IMR-90 (cell line): ENCODE data around the gene IFITM10. TPM values are rescaled to one million over a fixed set of nuclear protein-coding genes. Genes with fewer than 3 reads are reported as not detected.

Experiments
- ATAC-seq: fragments of 200-7000 bp; cut with Tn5 transposase; 2 replicates; pipeline ENCODE4 v1.9.1; 2020; ENCODE audit warnings: low read depth, mild to moderate bottlenecking, moderate library complexity
- BruUV-seq: library from RNA; stranded (reverse); fragments of 400-500 nt; replicated peaks from 2 replicates; lab custom pipeline; 2021; lab: Mats Ljungman, UMichigan
- CTCF ChIA-PET: fragments of 300-600 bp; formaldehyde crosslinking; extraction: SDS; loops from one replicate; lab custom pipeline; 2021; ENCODE audit warnings: antibody characterized with exemption; lab: Yijun Ruan, JAX
- POLR2A ChIA-PET: fragments of 300-600 bp; sonication (Branson Sonifier 250); formaldehyde crosslinking; loops from one replicate; lab custom pipeline; 2022; ENCODE audit warnings: antibody characterized with exemption; ENCODE audit not compliant: unreplicated experiment; lab: Charles Lee
- DNase-seq: peaks from one replicate; pipeline ENCODE4 v3.0.0; 2013
- H2AFZ ChIP-seq: replicated peaks from 2 replicates; pipeline ENCODE3; 2013; ENCODE audit warnings: low read length, mild to moderate bottlenecking; ENCODE audit not compliant: poor library complexity
- H2AK5ac ChIP-seq: 2 replicates; pipeline ENCODE4 v1.6.1; 2013; ENCODE audit warnings: low read depth, low read length, inconsistent platforms
- H2AK9ac ChIP-seq: replicated peaks from 2 replicates; pipeline ENCODE3; 2013; ENCODE audit warnings: mild to moderate bottlenecking, low read depth, low read length, moderate library complexity; ENCODE audit not compliant: poor library complexity
- H2BK120ac ChIP-seq: 2 replicates; pipeline ENCODE4 v1.6.1; 2013; ENCODE audit warnings: low read depth, low read length, inconsistent platforms
- H2BK15ac ChIP-seq: 3 replicates; pipeline ENCODE4 v1.6.1; 2013; ENCODE audit warnings: low read depth, low read length, inconsistent platforms
- H2BK20ac ChIP-seq: 2 replicates; pipeline ENCODE4 v1.6.1; 2013; ENCODE audit warnings: low read depth, mild to moderate bottlenecking, inconsistent platforms, low read length, moderate library complexity
- H2BK5ac ChIP-seq: 2 replicates; pipeline ENCODE4 v1.6.1; 2013; ENCODE audit warnings: mild to moderate bottlenecking, low read depth, low read length, inconsistent platforms; ENCODE audit not compliant: poor library complexity, severe bottlenecking
- H3K14ac ChIP-seq: replicated peaks from 2 replicates; pipeline ENCODE4 v1.6.1; 2013; ENCODE audit warnings: low read depth, low read length, inconsistent platforms
- H3K18ac ChIP-seq: 2 replicates; pipeline ENCODE4 v1.6.1; 2013; ENCODE audit warnings: low read depth, low read length, control low read depth
- H3K23ac ChIP-seq: 2 replicates; pipeline ENCODE4 v1.6.1; 2013; ENCODE audit warnings: low read depth, low read length, inconsistent platforms
- H3K27ac ChIP-seq: 2 replicates; pipeline ENCODE4 v1.5.1; 2013; ENCODE audit warnings: mild to moderate bottlenecking, control low read depth, low read length; ENCODE audit not compliant: insufficient read depth
- H3K27me3 ChIP-seq: 2 replicates; pipeline ENCODE4 v1.6.1; 2013; ENCODE audit warnings: low read length; ENCODE audit not compliant: control insufficient read depth, insufficient read depth
- H3K36me3 ChIP-seq: 2 replicates; pipeline ENCODE4 v1.6.1; 2013; ENCODE audit warnings: low read length, mixed read lengths; ENCODE audit not compliant: control insufficient read depth, insufficient read depth
- H3K4ac ChIP-seq: 2 replicates; pipeline ENCODE4 v1.6.1; 2013; ENCODE audit warnings: low read depth, low read length, inconsistent platforms
- H3K4me1 ChIP-seq: 2 replicates; pipeline ENCODE4 v1.6.1; 2013; ENCODE audit warnings: low read length, mixed read lengths; ENCODE audit not compliant: control insufficient read depth, insufficient read depth
- H3K4me2 ChIP-seq: 2 replicates; pipeline ENCODE4 v1.6.1; 2013; ENCODE audit warnings: low read depth, mild to moderate bottlenecking, control low read depth, low read length, moderate library complexity
- H3K4me3 ChIP-seq: 2 replicates; pipeline ENCODE4 v1.5.1; 2013; ENCODE audit warnings: low read depth, mild to moderate bottlenecking, control low read depth, low read length, moderate library complexity; ENCODE audit not compliant: insufficient read depth
- H3K56ac ChIP-seq: 2 replicates; pipeline ENCODE4 v1.6.1; 2013; ENCODE audit warnings: low read length, inconsistent platforms; ENCODE audit not compliant: insufficient read depth; ENCODE audit errors: extremely low read depth
- H3K79me1 ChIP-seq, 2 experiments: 2 replicates each; pipeline ENCODE4 v1.6.1; 2013; ENCODE audit warnings: low read length in 2 of 2, inconsistent platforms in 1 of 2, low read depth in 1 of 2
- H3K9ac ChIP-seq: 2 replicates; pipeline ENCODE4 v1.6.1; 2013; ENCODE audit warnings: low read depth, low read length, control low read depth
- H3K9me1 ChIP-seq: 2 replicates; pipeline ENCODE4 v1.6.1; 2013; ENCODE audit warnings: low read length, inconsistent platforms; ENCODE audit not compliant: insufficient read depth
- H3K9me3 ChIP-seq: 2 replicates; pipeline ENCODE4 v1.6.1; 2013; ENCODE audit warnings: low read length; ENCODE audit not compliant: control insufficient read depth, insufficient read depth
- H4K20me1 ChIP-seq: 2 replicates; pipeline ENCODE4 v1.6.1; 2013; ENCODE audit warnings: low read length, inconsistent platforms; ENCODE audit not compliant: insufficient read depth
- H4K5ac ChIP-seq: 2 replicates; pipeline ENCODE4 v1.6.1; 2013; ENCODE audit warnings: mild to moderate bottlenecking, low read depth, low read length, control low read depth
- H4K8ac ChIP-seq, 2 experiments: 2 replicates each; pipeline ENCODE4 v1.6.1; 2013; ENCODE audit warnings: low read depth in 2 of 2, low read length in 2 of 2, control low read depth in 1 of 2, inconsistent platforms in 1 of 2
- H4K91ac ChIP-seq: 2 replicates; pipeline ENCODE4 v1.6.1; 2013; ENCODE audit warnings: low read depth, low read length, inconsistent platforms; ENCODE audit not compliant: insufficient read depth
- BHLHE40 ChIP-seq: fragments of 150-350 bp; IDR thresholded peaks from 2 replicates; pipeline ENCODE4 v1.6.1; 2016; ENCODE audit warnings: mild to moderate bottlenecking, low read depth, low read length
- CEBPB ChIP-seq: IDR thresholded peaks from 2 replicates; pipeline ENCODE4 v1.6.1; 2012; ENCODE audit warnings: low read depth, low read length, improper control_type of control experiment
- CHD1 ChIP-seq: IDR thresholded peaks from 2 replicates; pipeline ENCODE4 v1.6.1; 2012; ENCODE audit warnings: low read depth, low read length, improper control_type of control experiment
- FOS ChIP-seq: fragments of 150-350 bp; IDR thresholded peaks from 2 replicates; pipeline ENCODE4 v1.6.1; 2016; ENCODE audit warnings: low read depth, low read length
- MAFK ChIP-seq: IDR thresholded peaks from 2 replicates; pipeline ENCODE4 v1.6.1; 2012; ENCODE audit warnings: low read depth, low read length, improper control_type of control experiment
- MAZ ChIP-seq: IDR thresholded peaks from 2 replicates; pipeline ENCODE4 v1.6.1; 2012; ENCODE audit warnings: low read depth, mild to moderate bottlenecking, low read length, improper control_type of control experiment, moderate library complexity, borderline replicate concordance
- MXI1 ChIP-seq: IDR thresholded peaks from 2 replicates; pipeline ENCODE4 v1.6.1; 2012; ENCODE audit warnings: low read depth, mild to moderate bottlenecking, low read length, moderate library complexity, borderline replicate concordance
- NFE2L2 ChIP-seq: fragments of 150-350 bp; IDR thresholded peaks from 2 replicates; pipeline ENCODE4 v1.6.1; 2016; ENCODE audit warnings: low read depth, mild to moderate bottlenecking, low read length
- POLR2A ChIP-seq: IDR thresholded peaks from 2 replicates; pipeline ENCODE4 v1.6.1; 2012; ENCODE audit warnings: mild to moderate bottlenecking, low read depth, low read length
- RCOR1 ChIP-seq: IDR thresholded peaks from 2 replicates; pipeline ENCODE4 v1.6.1; 2012; ENCODE audit warnings: mild to moderate bottlenecking, low read length, improper control_type of control experiment; ENCODE audit not compliant: insufficient replicate concordance
- RFX5 ChIP-seq: IDR thresholded peaks from 2 replicates; pipeline ENCODE4 v1.8.0; 2012; ENCODE audit warnings: low read depth, mild to moderate bottlenecking, low read length, moderate library complexity
- WGBS, 2 experiments: methylation state at CpG; one replicate each; pipeline versions ENCODE4 v1.1.5 to v1.1.7; 2013; ENCODE audit warnings: missing lambda C conversion rate in 2 of 2; ENCODE audit not compliant: insufficient read length in 1 of 2; ENCODE audit errors: extremely low coverage in 2 of 2; 5-methylcytosine and 5-hydroxymethylcytosine counted together
- dilution Hi-C: fragments of 300-500 bp; cut with HindIII; formaldehyde crosslinking; loops from one replicate; pipeline ENCODE4 v1.14.3; 2018; ENCODE audit warnings: low sequenced_read_pairs; ENCODE audit not compliant: unreplicated experiment
- in situ Hi-C: fragments of 300-500 bp; cut with MboI; formaldehyde crosslinking; loops from 3 replicates; pipeline ENCODE4 v1.14.3; 2019; ENCODE audit warnings: low sequenced_read_pairs, inconsistent platforms, mixed read lengths
- intact Hi-C: fragments of 100-400 bp; cut with micrococcal nuclease; formaldehyde crosslinking; loops from 2 replicates; pipeline ENCODE4 v1.10.0; 2022
- polyA plus RNA-seq, 3 experiments: library from polyadenylated mRNA; depleted of rRNA; stranded (reverse); fragments of >200 nt; gene quantifications; 2 replicates each; pipeline ENCODE4 v1.2.3, GENCODE V29; 2012; ENCODE audit warnings: low replicate concordance in 1 of 3
- total RNA-seq: library from RNA; depleted of rRNA; stranded (reverse); fragments of >200 nt; gene quantifications from 2 replicates; pipeline ENCODE4 v1.2.3, GENCODE V29; 2012
- TF ChIP-seq, protein P1 (sequence below): fragments of 150-350 bp; IDR thresholded peaks from 2 replicates; pipeline ENCODE4 v1.6.1; 2017; ENCODE audit warnings: mild to moderate bottlenecking, antibody characterized with exemption, low read length, low read depth

IFITM10 gene
- total and polyA plus RNA-seq, 2 of the 4 experiments (the other 2 are of a cell fraction) = 0.15 to 0.18 TPM

DNA sequence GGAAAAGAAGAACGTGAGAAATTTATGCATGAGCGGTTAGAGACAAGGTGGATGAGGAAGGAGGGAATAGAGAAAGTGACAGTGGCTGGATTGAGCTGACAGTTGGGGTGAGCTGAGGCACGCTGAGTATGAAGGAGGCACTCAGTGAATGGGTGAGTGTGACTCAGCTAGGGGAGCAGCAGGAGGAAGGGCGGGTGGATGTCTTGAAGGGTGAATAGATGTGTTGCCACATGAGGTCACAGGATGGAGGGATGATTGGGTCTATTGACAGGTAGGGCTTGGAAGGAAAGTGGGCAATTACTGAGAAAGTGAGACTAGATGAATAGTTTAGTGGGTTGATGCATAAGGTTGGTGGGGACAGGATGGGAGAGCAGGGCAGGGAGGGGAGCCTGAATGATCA, 8.0 kb downstream of the IFITM10 start:
- Histone ChIP-seq H2AK5ac (no peak overlapping the region), H2BK20ac (no peak overlapping the region), H3K9me3 (peaks cover 7% of the 10 kb centered on the region), H3K79me1 (no peaks in the 10 kb centered on the region), H3K9ac (no peak overlapping the region), H2BK15ac (no peak overlapping the region), H3K18ac (no peak overlapping the region), H4K5ac (no peak overlapping the region), H3K23ac (no peak overlapping the region), H2BK120ac (no peak overlapping the region), H4K8ac (no peak overlapping the region), H3K4ac (no peak overlapping the region), H3K27me3 (peaks cover 24% of the 10 kb centered on the region), H4K91ac (no peak overlapping the region), H2AK9ac (no peak overlapping the region), H3K4me1 (no peaks in the 10 kb centered on the region), H3K4me3 (no peak overlapping the region), H3K4me2 (no peak overlapping the region), H3K14ac (no peak overlapping the region), H2AFZ (peak overlapping the region; percentile 15), H3K27ac (no peak overlapping the region), H3K9me1 (0 out of 2 replicates have a peak, but pooled peaks cover 4% of the 10 kb centered on the region), H3K36me3 (no peaks in the 10 kb centered on the region), H3K56ac (no peak overlapping the region), H4K20me1 (no peaks in the 10 kb centered on the region), H2BK5ac (no peak overlapping the region)
- CTCF ChIA-PET = no interaction called here
- intact Hi-C loops (no loop called here), dilution Hi-C loops (no loop called here), in situ Hi-C loops (no loop called here)
- ATAC-seq = no peak
- POLR2A ChIA-PET = no interaction called here
- BruUV-seq = no TSS peak
- DNase-seq = no peak
- TF ChIP-seq FOS = no peak
- no peak for TF ChIP-seq BHLHE40
- TF ChIP-seq MAZ = no peak
- no peak for TF ChIP-seq NFE2L2
- TF ChIP-seq POLR2A = no peak
- TF ChIP-seq, protein P1, sequence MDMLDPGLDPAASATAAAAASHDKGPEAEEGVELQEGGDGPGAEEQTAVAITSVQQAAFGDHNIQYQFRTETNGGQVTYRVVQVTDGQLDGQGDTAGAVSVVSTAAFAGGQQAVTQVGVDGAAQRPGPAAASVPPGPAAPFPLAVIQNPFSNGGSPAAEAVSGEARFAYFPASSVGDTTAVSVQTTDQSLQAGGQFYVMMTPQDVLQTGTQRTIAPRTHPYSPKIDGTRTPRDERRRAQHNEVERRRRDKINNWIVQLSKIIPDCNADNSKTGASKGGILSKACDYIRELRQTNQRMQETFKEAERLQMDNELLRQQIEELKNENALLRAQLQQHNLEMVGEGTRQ = no peak
- no peak for TF ChIP-seq CEBPB
- TF ChIP-seq MXI1 = no peak
- TF ChIP-seq MAFK = no peak
- TF ChIP-seq RFX5 = no peak
- no peak for TF ChIP-seq CHD1
- no peak for TF ChIP-seq RCOR1
- 50% methylated on average over 2 of the region's 4 CpGs; no CpG with 5 or more reads in 1 of the 2 experiments for WGBS, 2 experiments
